Bone marrow (tissue), 2 donors: ENCODE data around the gene MRPS34.
A peak's percentile ranks its signal among the peaks of the same experiment; 100 is the strongest.

Experiments used
- DNase-seq, 2 donors: peaks; one replicate each; lab custom pipeline; 2025; lab: John Stamatoyannopoulos, UW

Gene MRPS34

GRCh38 chr16:1794221-1794871 is 21.4 kb upstream of the MRPS34 start:
- no peak for DNase-seq

DNA sequence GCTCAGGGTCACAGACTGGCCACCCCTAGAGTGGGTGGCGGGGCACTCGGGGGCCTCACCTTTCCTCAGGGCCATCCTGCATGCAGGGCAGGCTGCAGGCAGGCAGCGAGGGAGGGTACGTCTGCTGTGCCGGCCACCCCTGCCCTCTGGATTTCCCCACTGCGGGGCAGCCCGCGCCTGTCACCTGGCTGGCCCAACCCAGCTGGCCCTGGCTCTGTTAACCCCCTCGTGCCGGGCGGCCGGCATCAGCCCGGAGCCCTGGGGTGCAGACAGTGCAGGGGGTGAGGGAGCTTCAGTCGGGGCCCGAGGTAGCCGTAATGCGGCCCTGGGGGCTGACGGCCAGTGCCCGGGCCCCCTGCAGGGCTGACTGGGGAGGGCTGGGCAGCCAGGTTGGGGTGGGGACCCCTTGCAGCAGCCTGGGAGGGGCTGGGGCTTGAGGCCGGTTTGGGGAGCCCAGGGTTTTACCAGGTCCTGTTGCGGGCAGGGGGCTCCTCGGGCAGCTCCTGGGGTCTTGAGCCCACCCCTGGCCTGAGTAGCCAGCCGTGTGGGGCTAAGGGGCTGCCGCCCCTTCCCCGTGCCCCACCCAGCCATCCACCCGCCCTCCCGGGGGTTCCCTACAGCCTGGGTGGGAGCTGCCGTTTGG is 20.8 kb upstream of the MRPS34 start, which contains the start of gene IGFALS:
Gene IGFALS (minus strand): TSS at position 128 of the 643 bp plus-strand sequence. CDS start 53 bp downstream, at position 75.
- no peak for DNase-seq

DNA sequence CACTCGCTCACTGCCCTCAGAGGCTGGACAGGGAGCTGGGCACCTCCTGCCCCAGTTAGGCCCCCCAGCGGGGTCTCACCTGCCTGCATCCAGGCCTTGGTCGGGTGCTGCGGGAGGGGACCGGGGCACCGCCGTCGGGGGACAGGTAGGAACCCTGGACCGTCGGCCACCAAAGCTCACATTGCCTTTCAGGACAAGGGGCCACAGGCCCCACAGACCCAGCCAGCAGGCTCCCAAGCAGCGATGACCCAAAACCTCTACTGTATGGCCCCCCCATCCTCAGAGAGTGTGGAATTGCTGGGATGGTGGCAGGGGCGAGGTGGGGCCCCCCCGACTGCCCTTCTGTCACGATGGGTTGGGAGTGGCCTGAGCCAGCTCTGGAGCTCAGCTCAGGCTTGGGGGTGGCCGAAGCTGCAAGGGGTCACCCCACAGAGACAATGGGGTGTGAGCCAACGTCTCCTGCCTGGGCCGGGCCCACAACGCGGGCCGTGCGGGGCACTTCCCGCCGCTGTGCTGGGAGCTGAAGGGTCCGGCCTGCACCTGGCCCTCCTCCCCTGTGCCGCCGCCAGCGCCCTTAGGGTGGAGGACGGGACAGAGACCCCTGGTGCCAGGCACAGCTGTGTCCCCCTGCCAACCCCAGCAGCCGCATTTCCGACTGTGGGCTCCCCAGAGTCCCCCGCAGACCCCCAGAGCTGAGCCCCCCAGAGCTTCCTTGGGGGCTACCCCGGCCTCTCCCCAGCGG is 20.1 kb upstream of the MRPS34 start:
- no peak for DNase-seq

DNA sequence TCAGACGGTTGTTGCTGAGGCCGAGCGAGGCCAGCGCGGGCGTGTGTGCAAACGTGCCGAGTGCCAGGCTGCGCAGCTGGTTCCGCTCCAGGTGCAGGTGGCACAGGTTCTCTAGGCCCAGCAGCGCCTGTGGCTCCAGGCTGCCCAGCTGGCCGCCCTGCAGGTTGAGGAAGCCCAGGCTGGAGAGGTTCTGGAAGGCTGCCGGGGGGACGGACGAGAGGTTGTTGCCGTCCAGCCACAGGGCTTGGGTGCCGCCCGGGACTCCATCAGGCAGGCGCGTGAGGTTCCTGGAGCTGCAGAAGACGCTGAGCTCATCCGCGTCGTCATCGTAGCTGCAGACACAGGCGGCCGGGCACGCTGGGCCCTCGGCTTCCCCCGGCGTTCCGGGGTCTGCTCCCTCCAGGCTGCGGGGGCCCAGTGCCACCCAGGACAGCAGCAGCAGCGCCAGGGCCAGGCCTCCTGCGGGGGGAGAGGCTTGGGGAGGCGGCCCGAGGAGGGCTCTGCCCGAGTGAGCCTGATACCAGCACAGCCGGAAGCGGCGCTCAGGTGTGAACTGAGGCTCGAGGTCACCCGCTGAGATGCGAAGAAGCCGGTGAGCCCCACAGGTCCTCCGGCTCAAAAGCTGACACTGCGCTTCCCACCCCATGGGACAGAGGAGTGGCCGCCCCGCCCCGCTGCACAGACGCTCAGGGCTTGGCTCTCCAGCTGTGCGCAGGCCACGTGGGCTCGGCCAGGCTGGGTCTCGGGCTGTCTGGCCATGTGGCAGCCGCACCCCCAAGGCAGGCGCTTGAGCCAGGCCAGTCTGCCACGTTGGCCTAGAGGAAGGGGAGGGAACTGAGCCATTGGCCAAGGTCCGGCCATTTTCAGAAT is 19.2 kb upstream of the MRPS34 start:
- DNase-seq = no peak

DNA sequence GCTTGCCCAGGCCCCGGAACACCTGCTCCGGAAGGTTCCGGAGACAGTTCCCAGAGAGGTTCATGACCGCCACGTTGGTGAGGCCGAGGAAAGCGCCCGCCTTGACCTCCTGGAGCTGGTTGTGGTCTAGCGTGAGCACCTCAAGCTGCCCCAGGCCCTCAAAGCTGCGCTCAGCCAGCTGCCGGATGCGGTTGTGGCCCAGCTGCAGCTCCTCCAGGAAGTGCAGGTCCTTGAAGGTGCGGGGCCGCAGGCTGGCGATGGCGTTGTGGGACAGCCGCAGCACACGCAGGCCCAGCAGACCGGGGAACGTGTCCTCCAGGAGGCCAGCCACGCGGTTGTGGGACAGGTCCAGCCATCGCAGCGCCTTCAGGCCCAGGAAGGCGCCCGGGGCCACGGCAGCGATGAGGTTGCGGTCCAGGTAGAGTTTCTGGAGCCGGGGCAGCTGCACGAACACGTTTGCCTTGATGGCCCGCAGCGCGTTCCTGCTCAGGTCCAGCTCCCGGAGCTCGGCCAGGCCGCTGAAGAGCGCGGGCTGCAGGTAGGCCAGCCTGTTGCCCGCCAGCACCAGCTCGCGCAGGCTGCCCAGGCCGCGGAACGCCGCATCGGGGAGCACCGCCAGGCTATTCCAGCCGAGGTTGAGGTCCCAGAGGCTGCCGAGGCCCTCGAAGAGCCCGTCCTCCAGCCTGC is 18.5 kb upstream of the MRPS34 start:
- no peak for DNase-seq

DNA sequence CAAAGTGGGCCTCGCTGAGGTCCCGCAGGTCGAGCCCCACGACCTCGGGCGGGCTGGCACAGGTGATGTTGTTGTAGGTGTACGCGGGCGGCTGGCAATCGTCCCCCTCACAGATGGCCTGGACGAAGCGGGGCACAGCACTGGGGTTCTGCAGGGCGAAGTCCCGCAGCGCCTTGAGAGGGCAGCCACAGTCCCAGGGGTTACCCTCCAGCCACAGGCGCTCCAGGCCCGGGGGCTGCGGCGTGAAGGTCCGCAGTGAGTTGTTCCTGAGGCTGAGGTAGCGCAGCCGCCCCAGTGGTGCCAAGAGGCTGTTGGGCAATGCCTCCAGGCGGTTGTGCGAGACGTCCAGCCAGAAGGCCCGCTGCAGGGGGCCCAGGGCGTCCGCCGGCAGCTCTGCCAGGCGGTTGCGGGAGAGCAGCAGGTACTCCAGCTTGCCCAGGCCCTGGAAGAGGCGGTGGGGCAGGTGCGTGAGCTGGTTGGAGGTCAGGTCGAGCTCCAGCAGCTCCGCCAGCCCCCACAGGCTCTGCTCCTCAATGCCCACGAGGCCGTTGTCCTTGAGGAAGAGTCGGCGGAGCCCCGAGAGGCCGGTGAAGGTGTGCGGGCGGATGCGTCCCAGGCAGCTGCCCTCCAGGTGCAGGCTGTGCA is 17.8 kb upstream of the MRPS34 start:
- no peak for DNase-seq

- no peak for DNase-seq
These were observed 17.3 kb upstream of the MRPS34 start for GRCh38 chr16:1790261-1790610.

- DNase-seq = no peak
These were observed 16.7 kb upstream of the MRPS34 start for GRCh38 chr16:1789643-1790045.

DNA sequence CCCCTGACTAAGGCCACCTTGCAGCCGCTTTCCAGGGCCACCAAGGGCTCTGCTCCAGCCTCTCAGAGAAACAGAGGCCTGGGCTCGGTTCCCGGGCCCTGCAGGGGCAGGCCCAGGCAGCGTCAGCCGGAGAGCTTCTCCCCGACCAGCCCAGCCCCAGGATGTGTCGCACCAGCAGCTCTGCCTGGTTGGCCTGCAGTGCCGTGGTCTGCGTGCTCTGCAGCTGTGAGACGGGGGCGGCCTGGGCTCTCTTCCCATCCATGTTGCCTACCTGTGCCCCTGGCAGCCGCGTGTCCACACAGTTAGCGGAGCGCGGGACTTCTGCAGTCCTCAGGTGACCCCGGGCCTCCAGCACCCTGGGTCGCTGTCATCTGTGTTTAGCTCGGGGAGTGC is 15.8 kb upstream of the MRPS34 start:
- DNase-seq = no peak

DNA sequence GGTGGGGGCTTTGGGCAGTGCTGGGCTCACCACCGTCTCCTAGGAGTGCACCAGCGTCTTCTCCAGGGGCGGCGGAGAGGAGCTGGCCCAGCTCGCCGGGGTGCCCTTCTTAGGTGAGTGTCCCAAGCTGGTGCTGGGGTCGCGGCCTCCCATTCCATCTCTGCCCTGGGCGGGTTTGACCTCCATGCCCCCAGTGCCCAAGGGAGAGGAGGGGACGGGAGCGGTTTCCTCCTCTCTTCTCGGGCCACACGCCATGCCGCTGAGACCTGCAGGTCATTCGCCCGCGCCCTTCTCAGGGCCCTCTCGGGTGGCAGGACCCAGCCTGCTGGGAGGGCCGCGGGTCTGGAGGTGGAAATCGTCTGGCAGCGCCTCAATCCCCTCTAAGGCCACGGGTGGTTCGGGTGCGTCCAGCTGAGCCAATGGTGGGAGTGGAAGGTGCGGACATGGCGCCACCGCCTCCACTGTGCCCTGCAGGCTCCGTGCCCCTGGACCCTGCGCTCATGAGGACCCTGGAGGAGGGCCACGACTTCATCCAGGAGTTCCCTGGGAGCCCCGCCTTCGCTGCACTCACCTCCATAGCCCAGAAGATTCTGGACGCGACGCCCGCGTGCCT is 15.3 kb upstream of the MRPS34 start:
- DNase-seq = no peak

DNA sequence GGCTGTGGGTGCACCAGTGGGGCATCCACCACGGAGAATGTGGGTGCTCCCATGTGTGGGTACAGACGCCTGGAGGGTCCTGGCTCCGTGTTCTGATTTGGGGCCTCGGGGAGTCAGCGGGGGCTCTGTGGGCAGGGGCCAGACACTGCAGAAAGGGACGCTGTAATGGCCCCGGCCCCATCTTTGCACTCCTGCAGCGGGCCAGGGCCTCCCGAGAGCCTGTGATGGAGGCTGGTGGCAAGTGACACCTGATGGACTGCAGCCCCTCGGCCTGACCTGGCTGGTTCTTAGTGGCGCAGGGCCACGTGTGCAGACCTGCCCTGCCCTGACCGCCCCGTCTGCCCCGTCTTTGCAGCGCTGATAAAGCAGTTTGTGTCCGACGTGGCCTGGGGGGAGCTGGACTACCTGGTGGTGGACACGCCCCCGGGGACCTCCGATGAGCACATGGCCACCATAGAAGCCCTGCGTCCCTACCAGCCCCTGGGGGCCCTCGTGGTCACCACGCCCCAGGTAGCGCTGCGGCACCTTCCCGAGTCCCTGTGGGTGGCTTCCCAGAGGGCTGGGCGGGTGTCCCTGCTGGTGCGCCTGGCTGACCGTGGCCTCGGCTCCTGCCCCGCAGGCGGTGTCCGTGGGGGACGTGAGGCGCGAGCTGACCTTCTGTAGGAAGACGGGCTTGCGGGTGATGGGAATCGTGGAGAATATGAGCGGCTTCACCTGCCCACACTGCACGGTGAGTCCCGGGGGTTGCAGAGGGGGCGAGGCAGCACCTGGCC is 14.6 kb upstream of the MRPS34 start:
- DNase-seq = no peak

DNA sequence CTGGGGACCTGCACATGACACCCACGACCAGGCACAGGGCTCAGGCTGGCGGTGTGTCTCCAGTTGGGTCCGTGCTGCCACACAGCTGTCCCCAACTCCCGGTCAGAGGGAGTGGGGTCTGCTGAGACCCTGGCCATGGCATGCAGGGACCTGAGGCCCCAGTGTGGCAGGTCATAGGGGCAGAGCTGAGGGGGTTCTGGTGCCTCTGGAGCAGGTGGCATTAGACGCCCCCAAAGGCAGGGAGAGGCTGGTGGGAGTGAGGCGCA is 14.1 kb upstream of the MRPS34 start:
- no peak for DNase-seq

- no peak for DNase-seq
These were observed 13.5 kb upstream of the MRPS34 start for GRCh38 chr16:1786242-1787055.

- DNase-seq = no peak
These were observed 12.9 kb upstream of the MRPS34 start for GRCh38 chr16:1785846-1786170.

DNA sequence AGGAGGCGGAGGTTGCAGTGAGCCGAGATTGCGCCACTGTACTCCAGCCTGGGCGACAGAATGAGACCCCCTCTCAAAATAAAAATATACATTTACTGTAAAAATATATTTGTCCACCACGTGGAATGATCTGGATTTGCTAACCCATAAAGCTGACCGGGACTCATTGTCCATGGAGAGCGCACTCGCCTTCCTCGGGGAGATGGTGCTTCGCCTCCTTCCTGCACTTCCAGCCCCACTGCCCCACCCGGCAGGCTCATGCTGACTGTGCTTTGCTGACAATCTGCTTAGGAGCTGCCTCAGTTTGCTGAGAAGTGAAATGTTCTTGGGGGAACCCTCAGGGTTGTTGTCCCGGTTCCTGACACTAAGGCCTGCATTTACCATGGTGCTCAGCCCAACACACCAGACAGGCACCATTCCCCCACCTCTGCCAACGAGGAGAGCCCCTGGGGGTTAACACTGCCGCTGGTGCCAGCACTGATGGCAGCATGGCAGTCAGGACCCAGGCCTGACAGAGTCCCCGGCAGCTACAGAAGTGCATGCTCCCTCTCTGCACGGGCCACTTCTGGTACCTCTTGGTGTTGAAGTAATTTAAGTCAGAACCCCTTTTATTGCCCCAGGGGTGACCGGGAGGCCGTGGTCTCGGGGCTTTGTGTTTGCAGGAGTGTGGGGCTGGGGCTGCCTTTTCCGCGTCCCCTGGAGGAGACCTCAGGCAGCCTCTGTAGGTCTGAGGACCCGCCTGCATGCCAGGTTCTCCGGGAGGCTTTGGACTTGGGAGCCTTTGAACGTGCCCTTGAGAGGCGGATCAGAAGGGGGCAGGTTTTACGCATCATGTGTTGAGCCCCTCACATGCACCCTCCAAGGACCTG is 12.3 kb upstream of the MRPS34 start:
- no peak for DNase-seq

DNA sequence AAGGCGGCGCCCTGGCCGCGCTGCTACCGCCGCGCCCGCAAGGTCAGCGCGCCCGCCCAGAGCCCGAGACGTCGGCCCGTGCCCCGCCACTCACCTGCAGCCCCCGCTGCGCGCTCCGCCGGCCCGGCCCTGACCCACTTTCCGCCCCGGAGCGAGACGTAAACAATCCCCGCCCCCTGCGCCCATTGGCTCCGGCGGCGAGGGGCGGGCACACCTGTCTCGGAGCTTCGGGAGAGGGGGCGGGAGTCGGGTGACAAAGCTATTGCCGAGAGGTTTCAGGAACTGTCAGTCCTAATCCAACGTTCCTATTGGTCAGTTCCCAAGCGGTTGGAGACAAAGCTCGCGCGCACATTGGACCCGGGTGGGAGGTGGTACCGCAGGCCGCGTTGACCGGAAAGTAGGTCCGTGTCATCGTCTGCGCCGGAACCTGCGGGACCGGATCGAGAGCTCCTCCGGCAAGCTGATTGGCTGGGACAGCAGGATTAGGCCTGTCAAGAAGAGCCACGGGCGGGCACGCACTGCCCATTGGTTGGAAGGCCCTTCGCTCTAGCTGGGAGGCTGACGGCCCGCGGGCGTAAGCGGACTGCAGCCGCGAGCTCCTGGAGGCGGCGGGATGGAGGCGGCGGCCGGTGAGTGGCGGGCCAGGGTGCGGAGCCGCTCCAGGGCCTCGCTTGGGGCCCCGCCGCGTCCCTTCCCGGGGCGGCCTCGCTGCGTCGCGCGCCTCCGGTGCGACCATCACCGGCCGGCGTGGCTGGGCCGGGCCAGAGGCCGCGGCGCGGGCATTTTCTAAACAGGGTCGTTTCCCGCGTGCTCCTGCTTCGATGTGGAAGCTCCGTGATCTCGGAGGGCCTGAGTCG is 9.7 kb upstream of the MRPS34 start, which contains the start of the genes NUBP2 and SPSB3:
Gene NUBP2 (plus strand): TSS at position 553 of the 857 bp plus-strand sequence. CDS start 61 bp downstream, at position 614.
Gene SPSB3 (minus strand): TSS at position 164 of the 857 bp plus-strand sequence. CDS start 1,088 bp downstream, outside the sequence.
- DNase-seq = peak; percentile 85 to 97

- DNase-seq = peak in 1 of 2 donors; percentile 42
These were observed 8.9 kb upstream of the MRPS34 start for GRCh38 chr16:1781758-1782407.
